ENCODE results near the gene CYREN.

The CYREN gene

DNA sequence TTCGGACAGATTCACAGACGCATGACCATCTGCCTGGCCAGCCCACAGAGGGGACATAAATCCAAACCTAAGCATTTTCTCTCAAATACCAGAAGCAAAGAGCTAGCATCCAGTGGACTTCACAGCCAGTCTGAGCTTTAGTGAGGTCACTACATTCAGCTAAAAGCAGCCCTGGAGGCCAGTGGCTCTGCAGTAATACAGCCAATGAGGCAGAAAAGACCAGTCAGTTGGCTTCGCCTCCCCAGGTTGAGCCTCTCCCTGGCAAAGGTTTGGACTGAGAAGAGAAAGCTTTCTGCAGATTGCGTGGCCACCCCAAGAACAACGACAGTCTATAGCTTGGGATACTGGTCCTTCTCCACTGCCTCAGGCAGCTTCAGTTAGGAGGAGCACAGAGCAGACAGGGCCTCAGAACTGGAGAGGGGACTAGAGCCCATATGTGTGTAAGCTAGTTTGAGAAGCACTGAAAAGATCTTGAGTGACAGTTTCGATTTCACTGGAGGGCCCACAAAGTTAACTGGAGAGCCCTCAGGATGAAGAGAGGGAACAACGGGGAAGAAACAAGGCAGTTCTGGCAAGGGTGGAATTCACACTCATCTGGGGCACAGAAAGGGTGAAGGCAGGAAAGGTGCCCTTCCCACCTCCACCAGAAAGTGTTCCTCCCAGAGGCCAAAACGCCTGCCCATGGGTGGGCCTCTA lies 37.0 kb upstream of the CYREN start:
- H3K36me3 ChIP-seq (ENCODE audit: control insufficient read depth in 1 of 2, insufficient read depth in 2 of 2, low read length in 2 of 2): peaks cover 24 to 32% of the 10 kb centered on the region in 2 donors
- H3K27me3 ChIP-seq (ENCODE audit: low read depth, low read length): no peaks in the 10 kb centered on the region
- H3K4me3 ChIP-seq (ENCODE audit: low read depth in 1 of 2, low read length in 2 of 2): no peak overlapping the region
- peaks cover 4 to 18% of the 10 kb centered on the region in 2 donors for H3K4me1 ChIP-seq (ENCODE audit: control insufficient read depth in 1 of 2, insufficient read depth in 2 of 2, low read length in 2 of 2)
- H3K27ac ChIP-seq (ENCODE audit: low read length): no peak overlapping the region
- no peaks in the 10 kb centered on the region for H3K9me3 ChIP-seq (ENCODE audit: control insufficient read depth in 1 of 2, low read length in 2 of 2)

DNA sequence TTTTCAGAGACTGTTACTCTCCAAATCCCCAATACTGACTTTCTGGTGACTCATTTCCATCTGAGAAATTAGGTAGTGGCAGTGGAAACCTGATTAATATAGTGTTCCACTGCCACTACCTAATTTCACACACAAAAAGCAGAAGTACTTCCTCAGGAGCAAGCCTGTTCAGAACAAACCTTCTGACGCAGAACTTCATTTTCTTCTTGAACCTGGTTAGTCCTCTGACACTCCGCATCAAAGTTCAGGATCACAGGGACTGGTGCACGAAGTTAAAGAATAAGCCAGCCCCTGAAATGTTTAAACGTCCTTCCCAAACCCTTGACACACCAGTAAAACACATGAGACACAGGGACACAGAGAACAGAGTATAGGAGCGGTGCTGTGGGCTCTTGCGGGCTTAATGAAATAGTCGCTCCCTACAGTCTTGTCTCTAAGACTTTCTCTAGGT lies 36.5 kb upstream of the CYREN start:
- Histone ChIP-seq H3K4me3 (ENCODE audit: low read depth in 1 of 2, low read length in 2 of 2) (no peak overlapping the region), H3K27ac (ENCODE audit: low read length) (no peak overlapping the region), H3K27me3 (ENCODE audit: low read depth, low read length) (no peaks in the 10 kb centered on the region), H3K36me3 (ENCODE audit: control insufficient read depth in 1 of 2, insufficient read depth in 2 of 2, low read length in 2 of 2) (peaks cover 30 to 32% of the 10 kb centered on the region in 2 donors), H3K4me1 (ENCODE audit: control insufficient read depth in 1 of 2, insufficient read depth in 2 of 2, low read length in 2 of 2) (peaks cover 4 to 18% of the 10 kb centered on the region in 2 donors), H3K9me3 (ENCODE audit: control insufficient read depth in 1 of 2, low read length in 2 of 2) (no peaks in the 10 kb centered on the region)

DNA sequence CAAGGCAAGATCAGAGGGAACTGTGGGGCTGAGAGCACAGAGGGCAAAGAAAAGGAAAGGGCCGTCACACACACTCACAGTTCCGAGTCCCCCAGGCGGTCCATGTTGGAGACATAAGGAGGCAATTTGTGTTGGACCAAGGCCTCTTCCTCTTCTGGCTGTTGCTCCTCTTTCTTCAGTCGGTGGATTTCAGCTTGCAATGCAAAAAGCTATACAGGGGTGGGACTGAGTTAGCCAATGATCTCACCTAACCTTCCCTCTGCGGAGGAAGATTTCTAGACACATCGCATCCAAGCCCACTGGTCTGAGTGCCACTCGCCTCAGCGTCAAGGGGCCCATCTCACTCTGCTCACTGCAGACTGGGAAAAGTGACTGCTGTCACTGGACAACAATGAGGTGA lies 35.3 kb upstream of the CYREN start:
- no peaks in the 10 kb centered on the region for H3K27me3 ChIP-seq (ENCODE audit: low read depth, low read length)
- H3K4me3 ChIP-seq (ENCODE audit: low read depth in 1 of 2, low read length in 2 of 2): no peak overlapping the region
- no peaks in the 10 kb centered on the region for H3K9me3 ChIP-seq (ENCODE audit: control insufficient read depth in 1 of 2, low read length in 2 of 2)
- peaks cover 4 to 18% of the 10 kb centered on the region in 2 donors for H3K4me1 ChIP-seq (ENCODE audit: control insufficient read depth in 1 of 2, insufficient read depth in 2 of 2, low read length in 2 of 2)
- H3K27ac ChIP-seq (ENCODE audit: low read length): no peak overlapping the region
- H3K36me3 ChIP-seq (ENCODE audit: control insufficient read depth in 1 of 2, insufficient read depth in 2 of 2, low read length in 2 of 2): peaks cover 34 to 36% of the 10 kb centered on the region in 2 donors

DNA sequence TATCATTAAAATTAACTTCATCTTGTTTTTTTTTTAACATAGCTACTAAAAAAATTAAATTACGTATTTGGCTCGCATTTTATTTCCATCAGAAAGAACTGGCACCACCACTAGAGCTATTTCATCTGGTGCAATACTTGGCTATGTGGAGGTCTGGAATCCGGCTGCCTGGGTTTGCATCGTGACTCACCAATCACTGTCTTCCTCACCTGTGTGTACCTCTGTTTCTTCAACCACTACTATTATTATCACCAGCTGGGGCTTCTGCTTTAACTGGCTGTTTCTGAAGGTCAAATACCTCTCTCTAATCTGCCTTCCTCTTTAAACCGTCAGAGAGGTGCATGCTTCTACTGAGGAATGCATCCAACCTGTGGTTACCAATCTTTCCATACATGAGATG lies 34.4 kb upstream of the CYREN start:
- H3K4me3 ChIP-seq (ENCODE audit: low read depth in 1 of 2, low read length in 2 of 2): no peak overlapping the region
- H3K27ac ChIP-seq (ENCODE audit: low read length): no peak overlapping the region

DNA sequence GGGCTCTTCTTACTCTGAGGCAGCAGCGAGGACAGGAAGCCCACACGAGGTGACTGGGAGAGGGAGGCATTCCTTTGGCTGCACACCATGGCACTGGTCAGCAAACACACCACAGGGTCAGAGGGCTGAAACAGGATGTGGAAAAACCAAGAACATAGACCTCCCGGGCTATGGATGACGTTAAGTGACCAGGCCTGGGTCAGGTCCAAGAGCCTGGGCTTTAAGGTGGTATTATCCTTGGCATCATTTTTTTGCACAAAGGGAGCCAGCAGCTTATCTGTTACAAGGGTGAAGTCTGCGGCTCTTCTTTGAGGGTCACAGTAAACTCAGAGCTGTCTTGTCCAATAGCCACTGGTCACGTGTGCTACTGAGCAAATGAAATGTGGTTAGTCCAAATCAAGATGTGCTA lies 33.8 kb upstream of the CYREN start:
- Histone ChIP-seq H3K4me3 (ENCODE audit: low read depth in 1 of 2, low read length in 2 of 2) (no peak overlapping the region), H3K4me1 (ENCODE audit: control insufficient read depth in 1 of 2, insufficient read depth in 2 of 2, low read length in 2 of 2) (peaks cover 0 to 10% of the 10 kb centered on the region in 2 donors), H3K36me3 (ENCODE audit: control insufficient read depth in 1 of 2, insufficient read depth in 2 of 2, low read length in 2 of 2) (peaks cover 40 to 47% of the 10 kb centered on the region in 2 donors), H3K27ac (ENCODE audit: low read length) (no peak overlapping the region), H3K27me3 (ENCODE audit: low read depth, low read length) (no peaks in the 10 kb centered on the region), H3K9me3 (ENCODE audit: control insufficient read depth in 1 of 2, low read length in 2 of 2) (no peaks in the 10 kb centered on the region)

More for the DNA sequence above, 34.4 kb upstream of the CYREN start:
- H3K36me3 ChIP-seq (ENCODE audit: control insufficient read depth in 1 of 2, insufficient read depth in 2 of 2, low read length in 2 of 2): peaks cover 35 to 42% of the 10 kb centered on the region in 2 donors
- no peaks in the 10 kb centered on the region for H3K9me3 ChIP-seq (ENCODE audit: control insufficient read depth in 1 of 2, low read length in 2 of 2)
- no peaks in the 10 kb centered on the region for H3K27me3 ChIP-seq (ENCODE audit: low read depth, low read length)
- peaks cover 0 to 12% of the 10 kb centered on the region in 2 donors for H3K4me1 ChIP-seq (ENCODE audit: control insufficient read depth in 1 of 2, insufficient read depth in 2 of 2, low read length in 2 of 2)

DNA sequence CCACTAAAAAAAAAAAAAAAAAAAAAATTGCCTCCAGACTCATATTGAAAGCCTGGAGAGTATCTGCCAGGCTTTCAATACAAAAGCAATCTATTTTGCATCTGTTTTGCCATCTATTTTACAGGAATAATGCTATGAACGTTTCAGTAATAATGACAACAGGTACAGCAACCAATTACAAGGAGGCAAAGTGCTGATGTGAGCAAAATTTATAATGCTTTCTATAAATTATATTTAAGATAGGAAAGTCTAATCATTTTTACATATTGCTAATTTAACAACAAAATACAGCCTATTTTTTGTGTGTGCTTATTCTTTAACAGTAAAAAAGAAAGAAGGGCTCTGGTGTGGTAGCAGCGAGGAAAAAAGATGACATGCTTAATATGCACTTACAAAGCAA lies 30.8 kb upstream of the CYREN start:
- Histone ChIP-seq H3K27me3 (ENCODE audit: low read depth, low read length) (no peaks in the 10 kb centered on the region), H3K27ac (ENCODE audit: low read length) (no peak overlapping the region), H3K9me3 (ENCODE audit: control insufficient read depth in 1 of 2, low read length in 2 of 2) (no peaks in the 10 kb centered on the region), H3K4me1 (ENCODE audit: control insufficient read depth in 1 of 2, insufficient read depth in 2 of 2, low read length in 2 of 2) (no peaks in the 10 kb centered on the region), H3K36me3 (ENCODE audit: control insufficient read depth in 1 of 2, insufficient read depth in 2 of 2, low read length in 2 of 2) (peaks cover 64 to 67% of the 10 kb centered on the region in 2 donors), H3K4me3 (ENCODE audit: low read depth in 1 of 2, low read length in 2 of 2) (no peak overlapping the region)

DNA sequence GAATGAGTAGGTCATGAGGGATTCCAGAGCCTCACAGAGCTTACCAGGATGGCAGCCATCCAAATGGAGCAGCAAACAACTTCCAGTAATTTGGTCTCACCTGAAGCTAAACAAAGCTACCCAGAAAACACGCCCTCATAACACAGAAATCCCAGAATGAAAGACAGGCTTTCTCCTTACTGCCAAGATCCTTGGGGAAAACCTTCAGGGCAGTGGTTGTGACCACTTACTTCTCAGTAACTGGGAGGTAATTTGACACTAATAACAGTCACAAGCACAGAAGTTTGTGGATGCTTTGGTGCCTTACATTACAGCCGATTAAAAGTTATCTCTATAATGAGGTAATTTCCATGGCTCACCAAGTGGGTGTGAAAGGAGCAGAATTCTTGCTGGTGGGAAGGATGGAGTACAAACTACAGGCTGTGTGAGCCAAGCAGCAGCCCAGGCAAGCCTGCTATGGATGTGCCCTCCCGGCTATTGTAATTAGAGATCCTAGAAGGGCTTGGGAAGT lies 30.4 kb upstream of the CYREN start:
- Histone ChIP-seq H3K36me3 (ENCODE audit: control insufficient read depth in 1 of 2, insufficient read depth in 2 of 2, low read length in 2 of 2) (peaks cover 64 to 69% of the 10 kb centered on the region in 2 donors), H3K9me3 (ENCODE audit: control insufficient read depth in 1 of 2, low read length in 2 of 2) (no peaks in the 10 kb centered on the region), H3K27ac (ENCODE audit: low read length) (no peak overlapping the region), H3K4me1 (ENCODE audit: control insufficient read depth in 1 of 2, insufficient read depth in 2 of 2, low read length in 2 of 2) (no peaks in the 10 kb centered on the region), H3K27me3 (ENCODE audit: low read depth, low read length) (no peaks in the 10 kb centered on the region), H3K4me3 (ENCODE audit: low read depth in 1 of 2, low read length in 2 of 2) (no peak overlapping the region)

DNA sequence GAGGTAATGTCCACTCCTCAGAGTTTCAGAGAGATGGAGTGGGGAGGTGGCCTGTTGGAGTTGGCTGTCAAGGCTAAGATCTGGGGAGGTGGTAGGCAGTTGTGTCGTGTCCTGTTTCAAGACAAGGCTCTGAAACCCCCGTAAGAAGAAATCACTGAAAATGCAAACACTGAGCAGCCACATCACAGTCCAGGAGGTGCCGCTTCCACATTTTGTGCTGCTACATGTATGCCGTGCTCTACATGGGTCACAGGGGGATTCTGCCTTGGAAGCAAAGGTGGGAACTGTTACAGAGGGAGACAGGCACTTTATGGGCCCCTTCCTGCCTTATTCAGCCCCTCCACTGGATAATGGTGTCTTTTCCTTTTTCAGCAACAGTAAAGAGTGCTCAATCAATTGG lies 28.9 kb upstream of the CYREN start:
- Histone ChIP-seq H3K36me3 (ENCODE audit: control insufficient read depth in 1 of 2, insufficient read depth in 2 of 2, low read length in 2 of 2) (peaks cover 60 to 66% of the 10 kb centered on the region in 2 donors), H3K27me3 (ENCODE audit: low read depth, low read length) (no peaks in the 10 kb centered on the region), H3K4me1 (ENCODE audit: control insufficient read depth in 1 of 2, insufficient read depth in 2 of 2, low read length in 2 of 2) (no peaks in the 10 kb centered on the region), H3K9me3 (ENCODE audit: control insufficient read depth in 1 of 2, low read length in 2 of 2) (no peaks in the 10 kb centered on the region), H3K27ac (ENCODE audit: low read length) (no peak overlapping the region), H3K4me3 (ENCODE audit: low read depth in 1 of 2, low read length in 2 of 2) (no peak overlapping the region)

DNA sequence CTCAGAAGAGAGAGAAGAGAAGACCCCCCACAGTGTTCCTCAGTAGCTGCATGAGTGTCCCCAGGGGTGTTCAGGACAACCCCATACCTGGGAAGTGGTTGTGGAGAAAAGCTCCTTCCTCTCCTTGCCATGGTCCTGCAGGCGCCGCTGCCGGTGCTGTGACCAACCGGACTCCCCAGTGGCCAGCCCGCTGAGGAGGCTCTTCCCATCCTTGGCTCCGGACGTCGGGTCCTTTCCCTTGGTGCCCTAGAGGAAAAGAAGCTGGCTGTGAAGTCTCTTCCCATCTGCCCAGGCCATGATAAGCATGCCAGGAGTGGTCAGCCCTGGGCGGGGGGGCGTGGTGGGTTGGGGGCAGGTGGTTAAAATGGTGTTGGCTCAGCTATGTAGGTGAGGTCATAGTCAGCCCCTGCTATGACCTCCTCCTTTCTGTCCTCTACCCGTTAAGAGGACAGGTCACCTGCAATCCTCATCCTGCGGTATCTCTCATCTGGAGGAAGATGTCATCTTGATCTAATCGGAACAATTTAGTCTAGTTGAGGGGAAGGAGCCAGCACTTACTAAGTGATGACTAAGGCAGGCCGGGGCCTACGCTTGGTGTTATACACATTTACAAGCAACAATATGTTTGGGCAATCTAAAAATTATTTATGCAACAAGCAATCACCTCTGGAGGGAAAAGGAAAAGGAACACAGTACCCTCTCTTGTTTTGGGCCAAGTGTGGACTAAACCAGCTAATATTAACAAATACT lies 27.6 kb upstream of the CYREN start:
- Histone ChIP-seq H3K4me1 (ENCODE audit: control insufficient read depth in 1 of 2, insufficient read depth in 2 of 2, low read length in 2 of 2) (no peaks in the 10 kb centered on the region), H3K4me3 (ENCODE audit: low read depth in 1 of 2, low read length in 2 of 2) (no peak overlapping the region), H3K27me3 (ENCODE audit: low read depth, low read length) (no peaks in the 10 kb centered on the region), H3K9me3 (ENCODE audit: control insufficient read depth in 1 of 2, low read length in 2 of 2) (no peaks in the 10 kb centered on the region), H3K27ac (ENCODE audit: low read length) (no peak overlapping the region), H3K36me3 (ENCODE audit: control insufficient read depth in 1 of 2, insufficient read depth in 2 of 2, low read length in 2 of 2) (peaks cover 48 to 68% of the 10 kb centered on the region in 2 donors)

DNA sequence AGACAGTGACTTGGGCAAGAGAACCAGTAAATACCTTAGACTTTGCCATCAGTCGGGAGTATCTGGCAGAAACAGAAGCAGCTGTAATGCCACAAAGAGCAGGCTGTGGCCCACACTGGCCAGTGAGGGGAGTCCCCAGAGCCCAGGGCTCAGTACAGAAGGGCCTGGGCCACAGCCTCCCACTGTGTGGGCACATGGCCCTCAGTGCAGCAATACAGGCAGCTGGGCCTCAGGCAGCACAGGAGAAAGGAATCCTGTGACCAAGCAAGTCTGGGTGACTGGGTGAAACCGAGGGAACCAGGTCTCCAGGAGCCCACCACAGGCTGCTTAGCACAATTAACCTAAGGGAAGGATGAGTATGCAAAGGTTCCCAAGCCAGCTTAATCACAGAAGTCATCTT lies 26.8 kb upstream of the CYREN start:
- Histone ChIP-seq H3K36me3 (ENCODE audit: control insufficient read depth in 1 of 2, insufficient read depth in 2 of 2, low read length in 2 of 2) (peaks cover 43 to 72% of the 10 kb centered on the region in 2 donors), H3K27ac (ENCODE audit: low read length) (no peak overlapping the region), H3K4me3 (ENCODE audit: low read depth in 1 of 2, low read length in 2 of 2) (no peak overlapping the region), H3K27me3 (ENCODE audit: low read depth, low read length) (no peaks in the 10 kb centered on the region), H3K9me3 (ENCODE audit: control insufficient read depth in 1 of 2, low read length in 2 of 2) (no peaks in the 10 kb centered on the region), H3K4me1 (ENCODE audit: control insufficient read depth in 1 of 2, insufficient read depth in 2 of 2, low read length in 2 of 2) (no peaks in the 10 kb centered on the region)

DNA sequence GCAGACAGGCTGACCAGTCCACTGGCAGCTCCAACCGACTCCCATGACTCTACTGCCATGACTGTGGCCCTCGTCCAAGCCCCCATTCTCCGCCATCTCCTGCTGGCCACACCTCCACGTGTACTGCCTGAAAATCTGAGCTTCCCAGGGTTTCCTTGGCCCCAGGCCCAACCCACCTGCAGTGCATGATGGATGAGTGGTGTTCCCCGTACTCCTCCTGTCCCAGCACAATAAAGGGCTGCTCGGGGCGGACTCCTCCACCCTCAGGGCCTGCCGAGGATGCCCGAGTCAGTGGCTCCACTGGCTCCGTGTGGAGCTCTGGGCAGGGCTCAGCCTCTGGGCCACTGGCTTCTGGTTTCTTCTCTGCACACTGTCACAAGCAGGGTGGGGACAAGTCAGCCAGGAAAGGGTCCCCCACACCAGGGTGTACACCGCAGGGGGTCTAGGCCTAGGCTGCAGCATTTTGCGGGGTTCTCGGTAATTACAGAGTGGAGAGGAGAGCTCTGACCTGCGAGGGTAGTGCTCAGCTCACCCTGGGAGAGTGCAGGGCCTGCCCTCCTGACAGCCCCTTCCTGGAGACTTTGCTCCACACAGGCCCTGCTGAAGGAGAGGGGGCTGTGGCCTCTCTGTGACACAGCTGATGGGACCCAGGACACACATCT lies 25.6 kb upstream of the CYREN start:
- peaks cover 35 to 72% of the 10 kb centered on the region in 2 donors for H3K36me3 ChIP-seq (ENCODE audit: control insufficient read depth in 1 of 2, insufficient read depth in 2 of 2, low read length in 2 of 2)

More for the DNA sequence above, 25.6 kb upstream of the CYREN start:
- Histone ChIP-seq H3K9me3 (ENCODE audit: control insufficient read depth in 1 of 2, low read length in 2 of 2) (no peaks in the 10 kb centered on the region), H3K4me3 (ENCODE audit: low read depth in 1 of 2, low read length in 2 of 2) (no peak overlapping the region), H3K27me3 (ENCODE audit: low read depth, low read length) (no peaks in the 10 kb centered on the region), H3K4me1 (ENCODE audit: control insufficient read depth in 1 of 2, insufficient read depth in 2 of 2, low read length in 2 of 2) (no peaks in the 10 kb centered on the region), H3K27ac (ENCODE audit: low read length) (no peak overlapping the region)
